ENCODE results near the gene KIF2C.
A peak's percentile ranks its signal among the peaks of the same experiment; 100 is the strongest.
"Not testable (repeated sequence)": the region's sequence is repeated elsewhere in the genome, so short reads cannot be mapped to it uniquely, and the experiment has no call there.

The KIF2C gene

GRCh38 chr1:44733365-44733764 is 6.3 kb upstream of the KIF2C start:
- Histone ChIP-seq H3K27me3 (no peaks in the 10 kb centered on the region), H3K4me1 (no peaks in the 10 kb centered on the region), H3K36me3 (no peaks in the 10 kb centered on the region), H3K9me3 (no peaks in the 10 kb centered on the region), H3K4me3 (ENCODE audit: low read depth, low read length) (no peak overlapping the region)
- TF ChIP-seq, protein P1, sequence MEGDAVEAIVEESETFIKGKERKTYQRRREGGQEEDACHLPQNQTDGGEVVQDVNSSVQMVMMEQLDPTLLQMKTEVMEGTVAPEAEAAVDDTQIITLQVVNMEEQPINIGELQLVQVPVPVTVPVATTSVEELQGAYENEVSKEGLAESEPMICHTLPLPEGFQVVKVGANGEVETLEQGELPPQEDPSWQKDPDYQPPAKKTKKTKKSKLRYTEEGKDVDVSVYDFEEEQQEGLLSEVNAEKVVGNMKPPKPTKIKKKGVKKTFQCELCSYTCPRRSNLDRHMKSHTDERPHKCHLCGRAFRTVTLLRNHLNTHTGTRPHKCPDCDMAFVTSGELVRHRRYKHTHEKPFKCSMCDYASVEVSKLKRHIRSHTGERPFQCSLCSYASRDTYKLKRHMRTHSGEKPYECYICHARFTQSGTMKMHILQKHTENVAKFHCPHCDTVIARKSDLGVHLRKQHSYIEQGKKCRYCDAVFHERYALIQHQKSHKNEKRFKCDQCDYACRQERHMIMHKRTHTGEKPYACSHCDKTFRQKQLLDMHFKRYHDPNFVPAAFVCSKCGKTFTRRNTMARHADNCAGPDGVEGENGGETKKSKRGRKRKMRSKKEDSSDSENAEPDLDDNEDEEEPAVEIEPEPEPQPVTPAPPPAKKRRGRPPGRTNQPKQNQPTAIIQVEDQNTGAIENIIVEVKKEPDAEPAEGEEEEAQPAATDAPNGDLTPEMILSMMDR (IDR thresholded peaks at IDR 0.05; ENCODE audit: low read depth, low read length) = no peak
- DNase-seq = no peak

DNA sequence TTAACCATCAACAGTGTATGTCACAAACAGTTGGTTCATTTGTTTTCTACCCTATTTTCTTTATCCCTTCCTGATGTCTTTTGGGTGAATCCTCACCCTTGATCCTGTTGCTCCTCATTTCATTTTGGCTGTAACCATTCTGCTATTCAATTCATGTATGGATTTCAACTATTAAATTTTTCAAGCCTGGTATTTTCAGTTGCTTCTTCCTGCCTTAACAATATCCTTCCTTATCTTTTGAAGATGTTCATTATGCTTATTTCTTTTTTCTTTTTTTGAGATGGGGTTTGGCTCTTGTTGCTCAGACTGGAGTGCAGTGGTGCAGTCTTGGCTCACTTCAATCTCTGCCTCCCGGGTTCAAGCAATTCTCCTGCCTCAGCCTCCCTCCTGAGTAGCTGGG is 5.9 kb upstream of the KIF2C start:
- TF ChIP-seq, protein P1 (IDR thresholded peaks at IDR 0.05; ENCODE audit: low read depth, low read length) = no peak
- Histone ChIP-seq H3K9me3 (no peaks in the 10 kb centered on the region), H3K36me3 (no peaks in the 10 kb centered on the region), H3K4me1 (no peaks in the 10 kb centered on the region), H3K4me3 (ENCODE audit: low read depth, low read length) (no peak overlapping the region), H3K27me3 (no peaks in the 10 kb centered on the region)
- DNase-seq = no peak

- DNase-seq = no peak
- Histone ChIP-seq H3K4me3 (ENCODE audit: low read depth, low read length) (no peak overlapping the region), H3K27me3 (no peaks in the 10 kb centered on the region), H3K9me3 (no peaks in the 10 kb centered on the region), H3K4me1 (no peaks in the 10 kb centered on the region), H3K36me3 (no peaks in the 10 kb centered on the region)
- TF ChIP-seq, protein P1 (IDR thresholded peaks at IDR 0.05; ENCODE audit: low read depth, low read length) = no peak
Measured at GRCh38 chr1:44735992-44736391, 3.6 kb upstream of the KIF2C start.

DNA sequence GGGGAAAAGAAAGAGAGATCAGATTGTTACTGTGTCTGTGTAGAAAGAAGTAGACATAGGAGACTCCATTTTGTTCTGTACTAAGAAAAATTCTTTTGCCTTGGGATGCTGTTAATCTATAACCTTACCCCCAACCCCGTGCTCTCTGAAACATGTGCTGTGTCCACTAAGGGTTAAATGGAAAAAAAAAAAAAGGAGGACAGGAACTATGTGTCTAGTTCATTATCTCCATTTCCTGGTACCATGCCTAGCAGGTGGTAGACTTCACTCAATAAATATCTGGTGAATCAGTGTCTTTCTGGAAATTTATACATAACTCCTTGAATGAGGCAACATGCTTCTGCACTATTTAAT is 707 bp upstream of the KIF2C start:
- not testable (repeated sequence) for DNase-seq, H3K36me3 ChIP-seq, H3K27me3 ChIP-seq, H3K4me1 ChIP-seq, H3K9me3 ChIP-seq
- H3K4me3 ChIP-seq (ENCODE audit: low read depth, low read length) = peak overlapping the region; percentile 76

- Histone ChIP-seq H3K4me3 (ENCODE audit: low read depth, low read length) (peak overlapping the region; percentile 76), H3K27me3 (no peaks in the 10 kb centered on the region), H3K4me1 (no peaks in the 10 kb centered on the region), H3K36me3 (peaks cover 4% of the 10 kb centered on the region; the same call in 1 of the 2 replicates), H3K9me3 (no peaks in the 10 kb centered on the region)
- DNase-seq = no peak
- TF ChIP-seq, protein P1 (IDR thresholded peaks at IDR 0.05; ENCODE audit: low read depth, low read length) = no peak
Measured at GRCh38 chr1:44740179-44740617, 561 bp downstream of the KIF2C start.

GRCh38 chr1:44743211-44743610 is 3.6 kb downstream of the KIF2C start:
- H3K27me3 ChIP-seq = no peaks in the 10 kb centered on the region
- no peak overlapping the region for H3K4me3 ChIP-seq (ENCODE audit: low read depth, low read length)
- DNase-seq = no peak
- H3K36me3 ChIP-seq = peaks cover 8% of the 10 kb centered on the region
- no peaks in the 10 kb centered on the region for H3K9me3 ChIP-seq
- TF ChIP-seq, protein P1 (IDR thresholded peaks at IDR 0.05; ENCODE audit: low read depth, low read length) = no peak
- H3K4me1 ChIP-seq = no peaks in the 10 kb centered on the region

DNA sequence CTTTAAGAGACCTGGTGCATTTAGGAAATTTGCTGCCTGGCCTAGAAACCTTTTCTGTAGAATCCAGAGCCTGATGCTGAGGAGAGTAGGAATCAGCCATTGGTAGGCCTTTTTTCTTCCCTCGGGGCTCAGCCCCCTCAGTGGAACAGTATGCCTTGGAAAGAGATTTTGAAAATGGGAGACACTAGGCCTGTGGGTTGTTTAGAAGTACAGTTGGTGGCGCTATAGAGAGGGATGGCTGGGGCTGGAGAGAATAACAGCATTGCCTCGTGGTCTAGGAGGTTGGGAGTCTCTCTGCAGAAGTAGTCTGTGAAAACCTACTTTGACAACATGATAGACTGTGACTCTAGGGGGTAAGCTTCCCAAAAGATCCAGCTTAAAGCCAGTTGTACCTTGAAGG is 8.2 kb downstream of the KIF2C start:
- Histone ChIP-seq H3K36me3 (peaks cover 18% of the 10 kb centered on the region), H3K4me3 (ENCODE audit: low read depth, low read length) (no peak overlapping the region), H3K4me1 (no peaks in the 10 kb centered on the region), H3K27me3 (no peaks in the 10 kb centered on the region), H3K9me3 (no peaks in the 10 kb centered on the region)
- TF ChIP-seq, protein P1 (IDR thresholded peaks at IDR 0.05; ENCODE audit: low read depth, low read length) = no peak
- DNase-seq = no peak
